HG02885 (cell line): ENCODE measurements around the gene SLC18A3.

Experiments used
- ATAC-seq: cut with Tn5 transposase; IDR thresholded peaks from one replicate; pipeline ENCODE4 v1.9.1; 2021; ENCODE audit warnings: mild to moderate bottlenecking; ENCODE audit not compliant: unreplicated experiment, poor library complexity

Gene SLC18A3

DNA sequence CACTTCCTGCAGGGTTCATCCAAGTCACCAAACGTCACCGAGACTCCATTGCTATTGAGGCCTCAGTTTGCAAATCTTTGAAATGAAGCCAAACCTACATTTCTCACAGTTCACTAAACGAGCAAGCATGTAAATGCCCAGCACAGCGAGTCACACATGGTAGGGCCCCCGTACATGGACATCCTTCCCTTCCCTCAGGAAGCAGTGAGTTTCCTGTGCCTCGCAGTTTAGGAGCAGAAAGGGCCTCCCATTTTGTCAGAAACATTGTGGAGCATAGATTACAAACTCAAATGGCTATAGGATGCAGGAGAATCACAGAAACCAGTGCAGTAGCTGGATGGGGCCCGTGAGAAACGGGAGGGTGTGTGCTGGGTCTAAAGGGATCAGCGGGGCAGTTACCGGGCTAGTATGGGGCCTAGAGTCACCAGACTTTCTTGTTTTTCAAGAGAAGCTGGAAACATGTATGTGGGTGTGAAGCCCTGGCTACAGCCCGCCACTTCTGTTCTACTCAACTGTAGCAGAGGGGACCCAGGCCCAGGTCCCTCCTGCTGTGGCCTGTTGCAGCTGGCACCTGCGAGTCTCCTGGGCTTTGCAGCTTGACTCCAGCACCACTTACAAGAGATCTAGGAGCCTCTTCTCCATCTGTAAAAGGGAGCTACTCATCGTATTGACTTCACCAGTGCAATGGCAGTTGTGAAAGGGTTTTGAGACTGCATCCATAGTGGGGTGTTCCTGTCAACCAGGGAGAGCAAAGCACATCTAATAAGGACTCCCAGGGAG lies 14.2 kb upstream of the SLC18A3 start:
- ATAC-seq, result no peak

DNA sequence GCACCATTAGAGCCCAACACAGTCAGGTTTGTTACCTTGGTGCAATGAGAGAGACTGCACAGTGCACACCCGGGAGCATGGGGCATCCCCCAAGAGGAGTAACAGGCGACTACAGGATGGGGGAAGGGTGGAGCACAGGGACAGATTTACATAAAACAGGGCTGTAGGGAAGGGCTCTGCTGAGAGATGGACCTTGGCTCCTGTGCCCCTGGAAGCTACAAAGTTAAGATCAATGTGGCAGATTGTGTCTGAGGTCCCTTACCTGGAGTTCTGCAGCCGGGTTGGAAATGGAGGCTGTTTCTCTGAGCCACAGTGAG lies 13.7 kb upstream of the SLC18A3 start:
- no peak for ATAC-seq

DNA sequence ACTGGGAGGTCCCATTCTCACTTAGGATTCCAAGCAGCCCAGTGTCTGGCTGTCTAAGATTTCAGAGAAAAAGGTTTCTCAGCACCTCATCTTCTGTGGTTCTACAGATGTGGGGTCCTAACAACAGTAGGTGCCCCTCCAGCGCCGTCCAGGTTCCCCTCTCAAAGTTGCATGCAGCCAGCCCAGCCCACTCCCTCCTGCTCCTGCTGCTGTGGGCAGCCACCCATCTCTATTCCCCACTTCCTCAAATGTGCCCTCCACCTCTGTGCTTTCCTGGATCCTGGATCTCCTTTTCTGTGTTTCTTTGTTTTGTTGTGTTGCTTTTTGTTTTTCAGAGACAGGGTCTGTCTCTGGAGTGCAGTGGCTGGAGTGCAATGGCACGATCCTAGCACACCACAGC lies 13.3 kb upstream of the SLC18A3 start:
- no peak for ATAC-seq

DNA sequence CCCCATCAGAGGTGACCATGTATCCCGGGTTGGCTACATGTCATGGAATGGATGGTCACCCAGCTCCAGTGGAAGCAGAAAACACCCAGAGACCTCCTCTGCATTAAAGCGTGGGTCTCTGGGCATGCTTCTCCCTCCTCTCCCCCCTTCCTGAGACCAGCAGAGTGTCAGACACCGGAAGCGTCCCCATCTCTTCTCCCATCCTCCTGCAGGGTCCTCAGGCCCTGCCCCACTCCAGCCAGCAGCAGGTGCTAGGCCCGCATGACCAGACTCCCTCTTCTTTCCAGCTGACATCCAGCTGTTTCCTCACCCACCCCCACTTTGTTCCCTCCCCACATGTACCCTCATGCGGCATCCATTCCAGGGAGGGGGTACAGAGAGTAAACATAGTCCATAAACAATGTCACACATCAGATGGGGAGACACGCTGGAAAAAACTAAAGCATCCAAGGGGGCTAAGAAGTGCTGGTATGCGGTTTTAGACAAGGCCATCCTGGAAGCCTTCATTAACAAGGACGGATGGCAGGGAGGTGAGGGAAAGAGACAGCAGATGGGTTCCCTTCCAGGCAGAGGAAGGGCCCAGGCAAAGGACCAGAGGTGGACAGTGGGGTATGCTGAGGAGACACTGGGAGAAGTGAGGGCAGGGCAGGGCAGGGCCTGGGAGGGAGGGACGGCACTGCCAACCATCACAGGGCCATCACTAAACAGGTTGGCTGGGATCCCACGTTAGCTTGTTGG lies 12.5 kb upstream of the SLC18A3 start:
- no peak for ATAC-seq

DNA sequence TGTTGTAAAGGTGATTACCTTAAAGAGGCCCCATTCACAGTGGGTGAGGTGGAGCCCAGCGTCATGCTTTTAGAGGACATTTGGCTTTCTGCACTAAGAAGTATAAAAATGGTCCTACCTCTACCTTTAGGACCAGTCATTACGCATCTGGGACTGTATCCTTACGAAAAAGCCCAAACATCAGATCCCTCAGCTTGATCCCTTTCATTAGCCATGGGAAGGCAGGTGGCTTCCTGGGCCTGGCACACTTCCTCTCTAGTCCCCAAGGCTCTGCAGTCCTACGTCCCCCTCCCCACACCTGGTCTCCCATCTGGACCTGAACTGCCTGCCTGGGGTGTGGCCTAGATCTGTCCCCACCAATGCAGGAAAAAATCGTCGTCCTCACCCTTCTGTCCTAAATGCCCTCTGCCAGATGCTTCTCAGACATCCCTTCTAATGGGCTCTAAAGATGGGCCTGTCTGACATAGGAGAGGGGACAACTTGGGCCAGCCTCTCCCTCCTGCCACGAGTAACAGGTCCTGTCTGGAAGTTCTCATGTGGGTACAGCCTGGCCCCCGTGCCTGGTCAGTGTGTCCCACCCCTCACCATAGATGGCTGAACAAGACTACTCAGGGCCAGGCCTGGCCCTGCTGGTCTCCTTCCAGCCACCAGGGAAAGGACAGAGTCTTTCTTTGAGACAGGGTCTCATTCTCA lies 11.8 kb upstream of the SLC18A3 start:
- ATAC-seq, result no peak

DNA sequence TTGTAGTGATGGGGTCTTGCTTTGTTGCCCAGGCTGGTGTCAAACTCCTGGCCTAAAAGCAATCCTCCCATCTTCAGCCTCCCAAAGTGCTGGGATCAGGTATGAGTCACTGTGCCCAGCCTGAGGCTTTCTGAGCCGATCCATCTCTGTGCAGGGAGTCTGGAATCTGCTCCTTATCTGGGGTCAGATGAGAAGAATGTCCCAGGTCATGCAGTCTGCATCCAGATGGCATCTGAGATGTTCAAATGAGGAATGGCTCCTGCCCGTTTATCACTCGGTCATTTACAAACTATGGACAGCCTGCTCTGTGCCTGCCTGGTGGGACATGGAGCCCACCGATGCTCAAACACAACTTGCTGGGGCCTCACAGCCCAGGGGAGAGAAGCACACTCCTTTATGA lies 11.1 kb upstream of the SLC18A3 start:
- no peak for ATAC-seq

DNA sequence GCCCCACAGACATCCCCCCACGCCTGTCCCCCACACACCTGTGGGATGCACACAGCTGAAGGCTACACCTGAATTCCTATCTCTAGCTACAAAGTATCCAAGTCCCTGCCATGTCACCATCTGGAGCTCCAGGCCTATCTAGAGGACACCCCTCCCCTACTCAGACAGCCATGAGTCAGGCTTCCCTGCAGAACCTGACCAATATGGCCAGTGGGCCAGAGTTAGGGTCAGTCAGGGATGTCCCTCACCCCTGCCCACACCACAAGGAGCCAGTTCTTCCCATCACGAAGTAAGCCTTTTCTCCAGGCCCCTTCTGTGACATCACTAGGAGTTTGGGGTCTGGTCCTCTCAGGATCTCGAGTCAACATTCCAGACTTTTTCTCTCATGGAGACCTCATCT lies 10.6 kb upstream of the SLC18A3 start:
- ATAC-seq, result no peak

DNA sequence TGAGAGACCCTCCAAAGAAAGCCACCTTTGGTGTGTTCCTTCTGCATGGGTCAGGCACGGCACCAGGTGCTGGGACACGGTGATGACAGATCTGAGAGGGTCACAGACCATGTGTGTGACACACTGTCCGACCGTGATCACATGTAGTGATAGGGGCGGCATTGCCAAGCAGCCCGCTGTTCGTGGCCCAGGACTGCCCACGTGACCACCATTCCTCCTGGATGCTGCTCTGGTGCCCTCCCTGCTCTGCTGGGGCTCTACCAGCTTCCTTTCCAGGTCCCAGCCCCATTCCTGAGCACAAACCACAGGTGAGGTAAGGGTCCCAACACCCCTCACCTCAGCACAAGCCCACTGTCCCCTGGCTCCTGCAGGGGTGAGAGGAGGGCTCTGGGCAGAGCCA lies 10.1 kb upstream of the SLC18A3 start:
- no peak for ATAC-seq

DNA sequence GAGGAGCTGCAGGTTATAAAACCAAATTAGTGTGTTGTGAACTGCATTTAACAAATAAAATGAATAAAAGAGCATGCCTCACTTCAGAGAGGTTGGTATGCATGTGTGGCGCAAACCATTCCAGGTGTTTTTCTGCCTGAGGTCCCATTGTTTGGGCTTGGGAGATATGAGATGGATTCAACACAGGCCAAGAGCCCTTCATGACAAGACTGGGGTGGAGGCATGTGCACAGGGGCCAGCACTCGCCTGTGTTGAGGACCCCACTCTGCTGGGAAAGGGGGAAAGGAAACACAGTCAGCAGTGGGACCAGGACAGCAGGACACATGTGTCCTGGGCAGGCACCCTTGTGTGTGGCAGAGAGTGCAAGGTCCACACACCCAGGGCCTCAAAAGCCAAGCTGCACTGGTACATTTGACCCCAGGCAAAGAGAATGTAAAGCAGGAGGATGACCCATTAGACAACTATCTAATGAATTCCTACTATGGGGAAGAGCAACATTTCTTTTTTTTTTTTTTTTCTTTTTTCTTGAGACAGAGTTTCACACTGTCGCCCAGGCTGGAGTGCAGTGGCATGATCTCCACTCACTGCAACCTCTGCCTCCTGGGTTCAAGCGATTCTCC lies 9.2 kb upstream of the SLC18A3 start:
- ATAC-seq, result no peak

DNA sequence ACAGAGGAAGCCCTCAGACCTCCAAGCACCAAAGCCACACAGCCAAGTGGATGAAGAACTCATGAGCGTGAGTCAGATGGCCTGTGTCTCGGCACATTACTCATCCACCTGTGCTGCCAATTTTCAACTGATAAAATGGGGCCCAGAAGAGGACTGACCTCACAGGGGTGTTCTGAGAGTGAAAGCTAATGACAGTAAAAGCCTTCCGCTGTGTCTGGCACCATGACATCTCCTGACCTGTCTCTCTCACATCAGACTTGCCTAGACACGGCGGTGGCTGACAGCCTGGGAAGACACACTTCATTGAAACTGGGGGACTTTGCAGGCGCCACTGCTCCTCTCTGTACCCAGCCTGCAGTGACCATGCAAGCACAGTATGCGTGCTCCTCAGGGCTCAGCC lies 8.3 kb upstream of the SLC18A3 start:
- no peak for ATAC-seq

DNA sequence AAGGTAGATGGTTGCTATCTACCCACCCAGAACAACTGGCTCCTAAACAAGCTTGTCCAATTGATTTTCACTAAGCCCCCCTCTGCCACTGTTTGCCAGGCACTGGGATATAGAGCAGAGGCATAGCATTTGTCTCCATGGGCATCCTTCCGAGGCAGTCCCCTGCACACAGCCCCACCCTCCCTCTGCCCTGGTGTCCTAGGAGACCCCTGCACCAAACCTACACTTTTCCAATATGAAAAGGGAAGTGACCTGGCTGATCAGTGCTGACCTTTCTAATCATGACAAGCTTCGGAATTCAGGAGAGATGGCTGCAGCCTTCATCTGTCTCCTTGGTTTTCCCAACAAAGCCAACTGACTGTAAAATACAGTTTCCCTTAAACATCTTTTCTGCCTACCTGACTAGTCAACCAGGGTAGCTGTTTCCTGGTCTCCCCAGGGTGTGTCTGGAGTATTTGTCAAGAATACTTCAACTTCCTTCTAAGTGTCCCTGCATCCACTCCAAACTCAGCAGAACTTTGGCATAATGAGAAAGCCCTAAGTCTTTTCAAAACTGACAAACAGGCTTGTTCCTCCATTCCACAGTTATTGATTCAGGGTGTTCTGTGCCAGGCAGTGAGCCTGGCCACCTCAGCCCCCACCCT lies 7.6 kb upstream of the SLC18A3 start:
- no peak for ATAC-seq

DNA sequence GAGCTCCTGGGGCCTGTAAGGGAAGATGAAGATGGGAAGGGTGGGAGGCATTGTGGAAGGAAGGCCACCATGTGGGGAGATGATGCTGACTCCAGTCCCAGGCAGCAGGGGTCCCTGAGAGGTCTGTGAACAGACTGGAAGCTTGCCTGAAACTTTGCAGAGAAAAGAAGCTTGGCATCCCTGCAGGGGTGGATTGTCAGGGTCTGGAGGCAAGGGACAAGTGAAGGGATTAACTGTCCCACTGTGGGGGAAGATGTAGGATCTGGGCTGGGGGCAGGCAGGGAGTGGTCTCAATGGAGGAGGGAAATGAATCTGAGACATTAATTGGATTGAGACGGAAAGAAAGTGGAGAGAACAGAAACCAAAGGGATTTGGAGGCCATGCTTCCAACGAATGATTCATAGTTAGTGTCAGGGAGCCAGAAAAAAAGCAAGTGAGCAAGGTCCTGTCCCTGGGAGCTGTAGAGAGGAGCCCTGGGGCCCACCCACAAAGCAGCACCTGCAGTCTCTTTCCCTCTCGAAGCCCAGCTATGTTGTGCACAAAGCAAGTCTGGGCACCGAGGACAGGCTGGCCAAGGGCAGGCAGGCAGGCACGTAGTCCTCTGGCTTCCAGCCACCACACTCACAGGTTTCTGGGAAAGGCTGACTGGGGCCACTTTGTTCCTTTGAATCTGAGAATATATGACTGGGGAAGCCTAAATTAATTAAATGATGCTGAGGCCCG lies 4.7 kb upstream of the SLC18A3 start:
- ATAC-seq, result no peak

DNA sequence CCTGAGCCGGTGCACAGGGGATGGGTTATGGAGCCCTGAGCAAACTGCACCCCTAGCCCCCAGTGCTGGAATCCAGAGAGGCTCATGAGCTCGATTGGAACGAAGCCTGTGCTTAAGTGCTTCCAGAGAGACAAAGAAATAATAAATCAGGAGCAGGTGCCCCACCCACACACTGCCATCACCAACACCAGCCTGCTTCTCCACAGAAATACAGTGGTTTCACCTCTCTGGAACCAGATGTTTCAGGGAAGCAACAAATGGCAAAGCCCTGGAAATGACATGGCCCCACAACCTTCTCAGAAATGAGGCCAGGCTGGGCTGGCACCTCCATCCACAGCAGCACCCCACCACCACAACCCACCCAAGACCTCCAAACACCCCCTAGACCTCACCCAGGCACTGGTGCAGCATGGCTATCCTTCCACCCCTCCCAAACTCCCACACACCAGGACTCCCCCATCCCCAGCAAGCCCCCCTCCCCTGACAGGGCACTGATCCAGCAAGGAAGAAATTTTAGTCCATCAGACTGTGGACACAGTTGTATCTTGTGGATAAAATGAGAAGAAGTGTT lies 4.1 kb upstream of the SLC18A3 start:
- ATAC-seq, result no peak

DNA sequence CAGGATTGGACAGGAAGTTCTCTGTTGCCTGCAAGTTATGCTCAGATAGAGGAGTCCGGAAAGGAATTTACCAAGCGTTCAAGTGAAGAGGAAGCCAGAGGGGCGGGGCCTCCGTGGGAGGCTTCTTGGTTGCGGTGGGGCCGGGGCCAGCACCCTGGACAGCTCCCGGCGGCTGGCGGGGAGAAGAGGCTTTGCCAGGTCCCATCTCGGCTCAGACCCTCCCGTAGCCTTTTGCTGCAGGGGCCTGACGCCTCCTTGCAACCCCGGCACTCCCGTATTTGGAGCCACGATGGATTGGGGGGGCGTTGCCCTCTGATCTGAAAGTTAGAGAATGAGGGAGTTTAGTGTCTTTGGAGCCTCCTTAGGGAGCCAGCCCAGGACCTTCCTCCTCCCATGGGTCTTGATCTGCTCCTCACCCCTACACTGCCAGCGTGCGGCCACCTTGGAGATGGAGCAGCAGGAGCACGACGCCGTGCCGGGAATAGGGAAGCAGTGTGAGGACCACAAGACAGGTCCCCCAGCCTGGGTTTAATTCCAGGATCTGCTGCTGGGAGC lies 3.1 kb upstream of the SLC18A3 start:
- ATAC-seq, result peak; percentile 88

DNA sequence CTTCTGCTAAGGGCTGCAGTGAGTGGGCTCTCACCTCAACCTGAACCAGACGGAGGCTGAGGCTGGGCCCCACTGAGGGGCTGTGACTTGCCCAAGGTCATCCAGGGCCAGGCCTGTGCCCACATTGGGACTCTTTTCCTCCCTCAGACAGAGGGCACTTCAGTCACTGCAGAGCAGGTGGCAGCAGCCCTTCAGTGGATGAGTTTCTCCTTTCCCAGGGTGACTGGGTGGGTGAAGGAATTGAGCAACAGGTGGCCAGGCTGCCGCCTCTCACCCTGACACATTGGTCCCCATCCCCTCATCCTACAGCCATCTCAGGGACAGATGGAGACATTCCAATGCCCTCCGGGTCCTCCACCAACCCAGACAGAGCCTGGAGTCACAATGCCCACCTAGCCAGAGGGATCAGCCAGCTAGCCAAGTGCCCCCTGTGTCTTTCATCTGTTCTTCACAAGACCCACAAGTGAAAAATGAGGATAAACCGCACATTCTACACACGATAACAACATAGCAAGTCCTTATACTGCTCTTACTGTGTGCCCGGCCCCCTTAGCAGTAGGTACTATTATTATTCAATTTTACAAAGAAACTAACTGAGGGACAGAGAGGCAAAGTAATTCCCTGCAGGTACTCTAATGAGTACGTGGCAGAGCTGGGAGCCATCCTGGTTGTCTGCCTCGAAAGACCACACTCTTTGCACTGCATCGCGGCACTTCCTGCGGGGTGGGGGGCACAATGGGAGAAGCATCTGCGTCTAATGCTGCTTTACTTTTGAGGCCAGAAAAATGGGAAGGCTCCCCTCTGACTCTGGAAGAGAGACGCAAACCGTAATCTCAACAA lies 1.7 kb upstream of the SLC18A3 start:
- no peak for ATAC-seq

DNA sequence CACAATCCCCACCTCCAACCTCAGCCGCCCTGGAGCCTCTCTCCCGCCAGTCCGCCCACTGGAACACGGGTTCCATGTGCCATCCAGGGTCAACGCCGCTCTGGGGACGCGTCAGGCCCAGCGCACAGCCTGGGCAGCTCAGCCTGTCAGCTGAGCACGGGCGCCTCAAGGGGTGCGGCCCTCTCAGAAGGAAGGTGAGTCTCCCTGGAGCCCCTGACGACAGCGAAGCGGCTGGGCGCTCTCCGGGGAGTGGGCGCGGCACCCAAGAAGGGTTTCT lies 1.2 kb upstream of the SLC18A3 start:
- ATAC-seq, result no peak

DNA sequence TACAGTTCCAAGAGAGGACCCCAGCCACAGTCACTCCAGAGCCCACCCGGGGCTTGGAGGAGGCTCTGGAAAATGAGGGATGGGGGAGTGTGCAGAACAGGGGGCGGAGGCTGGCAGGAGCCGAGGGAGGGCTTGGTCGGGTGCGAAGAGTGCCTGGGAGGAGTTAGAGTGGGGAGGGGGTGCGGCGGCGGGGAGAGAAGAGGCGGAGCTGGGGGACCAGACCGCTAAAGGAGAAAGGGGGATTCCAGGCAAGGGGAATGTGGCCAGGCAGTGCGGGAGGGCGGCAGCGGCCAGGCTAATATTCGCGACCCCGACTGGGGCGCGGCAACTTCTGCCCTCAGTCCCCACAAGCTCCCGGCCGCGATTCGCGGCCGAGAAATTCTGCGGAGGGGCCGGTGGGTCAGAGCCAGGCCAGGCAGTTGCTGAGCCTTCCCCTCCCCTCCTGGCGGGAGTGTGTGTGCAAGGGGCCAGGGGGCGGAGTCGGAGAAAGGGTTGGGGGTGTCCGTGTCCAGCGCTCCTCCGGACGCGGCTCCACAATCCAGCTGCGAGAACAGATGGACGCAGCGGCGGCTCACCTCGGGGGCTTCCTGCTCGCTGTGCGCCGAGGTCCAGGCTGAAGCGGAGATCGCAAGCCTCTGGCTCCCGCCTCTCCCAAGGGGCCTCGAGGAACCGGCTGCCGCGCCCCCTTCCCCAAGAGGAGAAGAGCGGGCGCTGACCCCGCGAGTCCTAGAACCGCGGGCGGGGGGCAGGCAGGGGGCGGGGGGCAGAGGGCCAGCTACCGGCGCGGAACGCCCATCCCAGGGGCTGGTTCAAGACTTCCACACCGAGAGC lies 612 bp upstream of the SLC18A3 start:
- no peak for ATAC-seq
